ENCODE results near the gene TNFSF18.

The TNFSF18 gene

DNA sequence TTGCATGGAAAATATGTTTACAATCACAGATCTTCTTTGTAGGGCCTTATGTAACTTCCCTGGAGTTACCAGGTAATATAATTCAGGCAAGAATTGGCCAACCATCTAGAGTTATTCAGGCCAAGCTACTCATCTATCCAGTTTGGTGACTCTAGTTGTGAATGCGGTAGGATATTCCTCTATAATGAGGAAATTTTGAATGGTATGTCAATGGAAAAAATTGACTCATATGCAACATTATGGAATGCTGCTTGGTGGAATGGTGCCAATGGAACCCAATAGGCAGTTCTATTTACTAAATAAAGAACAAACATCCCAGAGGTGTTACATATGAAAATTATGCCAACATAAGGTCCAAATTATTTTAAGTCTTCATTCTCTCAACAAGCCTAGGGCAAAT is 5.6 kb upstream of the TNFSF18 start:
- CTCF ChIA-PET: no interaction called here
- Histone ChIP-seq H3K4me1 (ENCODE audit: control insufficient read depth, insufficient read depth, low read length) (peaks cover 7% of the 10 kb centered on the region; the same call in 1 of the 2 replicates), H3K4me3 (ENCODE audit: low read depth, low read length) (no peak overlapping the region), H3K9me3 (ENCODE audit: control insufficient read depth, insufficient read depth, low read depth, low read length) (no peaks in the 10 kb centered on the region), H3K27ac (ENCODE audit: extremely low read depth, low read depth, low read length) (no peak overlapping the region), H3K36me3 (ENCODE audit: control insufficient read depth in 2 of 2, insufficient read depth in 1 of 2, low read length in 2 of 2) (no peaks in the 10 kb centered on the region)
- POLR2A ChIA-PET: no interaction called here
- TF ChIP-seq ZNF558 (tag by site-specific recombination; IDR thresholded peaks at IDR 0.05): no peak
- TF ChIP-seq HOXD13 (CRISPR knock-in tag; IDR thresholded peaks at IDR 0.05; ENCODE audit: borderline replicate concordance): no peak
- TF ChIP-seq, protein P1, sequence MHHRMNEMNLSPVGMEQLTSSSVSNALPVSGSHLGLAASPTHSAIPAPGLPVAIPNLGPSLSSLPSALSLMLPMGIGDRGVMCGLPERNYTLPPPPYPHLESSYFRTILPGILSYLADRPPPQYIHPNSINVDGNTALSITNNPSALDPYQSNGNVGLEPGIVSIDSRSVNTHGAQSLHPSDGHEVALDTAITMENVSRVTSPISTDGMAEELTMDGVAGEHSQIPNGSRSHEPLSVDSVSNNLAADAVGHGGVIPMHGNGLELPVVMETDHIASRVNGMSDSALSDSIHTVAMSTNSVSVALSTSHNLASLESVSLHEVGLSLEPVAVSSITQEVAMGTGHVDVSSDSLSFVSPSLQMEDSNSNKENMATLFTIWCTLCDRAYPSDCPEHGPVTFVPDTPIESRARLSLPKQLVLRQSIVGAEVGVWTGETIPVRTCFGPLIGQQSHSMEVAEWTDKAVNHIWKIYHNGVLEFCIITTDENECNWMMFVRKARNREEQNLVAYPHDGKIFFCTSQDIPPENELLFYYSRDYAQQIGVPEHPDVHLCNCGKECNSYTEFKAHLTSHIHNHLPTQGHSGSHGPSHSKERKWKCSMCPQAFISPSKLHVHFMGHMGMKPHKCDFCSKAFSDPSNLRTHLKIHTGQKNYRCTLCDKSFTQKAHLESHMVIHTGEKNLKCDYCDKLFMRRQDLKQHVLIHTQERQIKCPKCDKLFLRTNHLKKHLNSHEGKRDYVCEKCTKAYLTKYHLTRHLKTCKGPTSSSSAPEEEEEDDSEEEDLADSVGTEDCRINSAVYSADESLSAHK (tag by site-specific recombination; IDR thresholded peaks at IDR 0.05): no peak
- TF ChIP-seq KLF1 (tag by site-specific recombination; IDR thresholded peaks at IDR 0.05): no peak
- no peak for TF ChIP-seq ZSCAN4 (tag by site-specific recombination; IDR thresholded peaks at IDR 0.05)
- TF ChIP-seq TRIM28 (IDR thresholded peaks at IDR 0.05; ENCODE audit: borderline replicate concordance, low read length): no peak
- TF ChIP-seq ZNF146 (tag by site-specific recombination; IDR thresholded peaks at IDR 0.05): no peak
- TF ChIP-seq, protein P2, sequence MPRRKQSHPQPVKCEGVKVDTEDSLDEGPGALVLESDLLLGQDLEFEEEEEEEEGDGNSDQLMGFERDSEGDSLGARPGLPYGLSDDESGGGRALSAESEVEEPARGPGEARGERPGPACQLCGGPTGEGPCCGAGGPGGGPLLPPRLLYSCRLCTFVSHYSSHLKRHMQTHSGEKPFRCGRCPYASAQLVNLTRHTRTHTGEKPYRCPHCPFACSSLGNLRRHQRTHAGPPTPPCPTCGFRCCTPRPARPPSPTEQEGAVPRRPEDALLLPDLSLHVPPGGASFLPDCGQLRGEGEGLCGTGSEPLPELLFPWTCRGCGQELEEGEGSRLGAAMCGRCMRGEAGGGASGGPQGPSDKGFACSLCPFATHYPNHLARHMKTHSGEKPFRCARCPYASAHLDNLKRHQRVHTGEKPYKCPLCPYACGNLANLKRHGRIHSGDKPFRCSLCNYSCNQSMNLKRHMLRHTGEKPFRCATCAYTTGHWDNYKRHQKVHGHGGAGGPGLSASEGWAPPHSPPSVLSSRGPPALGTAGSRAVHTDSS (tag by site-specific recombination; IDR thresholded peaks at IDR 0.05): no peak

DNA sequence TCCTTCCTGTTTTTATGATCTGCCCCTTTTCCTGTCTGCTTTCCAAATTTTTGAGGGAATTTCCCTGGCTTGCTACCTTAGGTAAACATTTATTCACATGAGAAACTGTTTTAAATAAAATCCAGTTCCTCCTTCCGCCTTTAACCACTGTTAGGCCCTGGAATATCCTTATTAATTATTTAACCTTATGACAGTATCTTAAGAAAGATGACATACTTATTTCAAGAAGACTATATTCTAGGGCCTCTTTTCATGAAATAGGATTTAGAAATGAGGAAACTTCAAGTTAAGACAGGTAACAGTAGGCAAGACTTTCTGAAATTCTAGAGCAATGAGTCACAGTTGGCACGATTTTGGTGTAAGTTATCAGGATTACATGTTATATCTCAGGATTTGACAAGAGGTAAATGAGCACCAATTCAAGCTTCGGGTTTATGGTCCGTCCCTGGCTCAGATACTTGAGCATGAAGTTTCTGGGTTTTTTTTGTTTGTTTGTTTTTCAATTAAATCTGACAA is 2.0 kb upstream of the TNFSF18 start:
- no peaks in the 10 kb centered on the region for H3K36me3 ChIP-seq (ENCODE audit: control insufficient read depth in 2 of 2, insufficient read depth in 1 of 2, low read length in 2 of 2)
- H3K4me3 ChIP-seq (ENCODE audit: low read depth, low read length): no peak overlapping the region
- no peak overlapping the region for H3K27ac ChIP-seq (ENCODE audit: extremely low read depth, low read depth, low read length)
- H3K9me3 ChIP-seq (ENCODE audit: control insufficient read depth, insufficient read depth, low read depth, low read length): no peaks in the 10 kb centered on the region
- CTCF ChIA-PET: no interaction called here
- peaks cover 14% of the 10 kb centered on the region; the same call in 1 of the 2 replicates for H3K4me1 ChIP-seq (ENCODE audit: control insufficient read depth, insufficient read depth, low read length)
- POLR2A ChIA-PET: no interaction called here
- TF ChIP-seq OSR2 (tag by site-specific recombination; IDR thresholded peaks at IDR 0.05): peak; percentile 54; the same call in 1 of the 2 replicates
- no peak for TF ChIP-seq ZNF37A (tag by site-specific recombination; IDR thresholded peaks at IDR 0.05)
- no peak for TF ChIP-seq ZBTB44 (tag by site-specific recombination; IDR thresholded peaks at IDR 0.05)
- no peak for TF ChIP-seq KLF9 (tag by site-specific recombination; IDR thresholded peaks at IDR 0.05; ENCODE audit: low read depth)
- TF ChIP-seq ZBTB49 (tag by site-specific recombination; IDR thresholded peaks at IDR 0.05; ENCODE audit: low read depth): no peak
- TF ChIP-seq IKZF3 (tag by site-specific recombination; IDR thresholded peaks at IDR 0.05): no peak
- no peak for TF ChIP-seq HOXD13 (CRISPR knock-in tag; IDR thresholded peaks at IDR 0.05; ENCODE audit: borderline replicate concordance)
- TF ChIP-seq, protein P3, sequence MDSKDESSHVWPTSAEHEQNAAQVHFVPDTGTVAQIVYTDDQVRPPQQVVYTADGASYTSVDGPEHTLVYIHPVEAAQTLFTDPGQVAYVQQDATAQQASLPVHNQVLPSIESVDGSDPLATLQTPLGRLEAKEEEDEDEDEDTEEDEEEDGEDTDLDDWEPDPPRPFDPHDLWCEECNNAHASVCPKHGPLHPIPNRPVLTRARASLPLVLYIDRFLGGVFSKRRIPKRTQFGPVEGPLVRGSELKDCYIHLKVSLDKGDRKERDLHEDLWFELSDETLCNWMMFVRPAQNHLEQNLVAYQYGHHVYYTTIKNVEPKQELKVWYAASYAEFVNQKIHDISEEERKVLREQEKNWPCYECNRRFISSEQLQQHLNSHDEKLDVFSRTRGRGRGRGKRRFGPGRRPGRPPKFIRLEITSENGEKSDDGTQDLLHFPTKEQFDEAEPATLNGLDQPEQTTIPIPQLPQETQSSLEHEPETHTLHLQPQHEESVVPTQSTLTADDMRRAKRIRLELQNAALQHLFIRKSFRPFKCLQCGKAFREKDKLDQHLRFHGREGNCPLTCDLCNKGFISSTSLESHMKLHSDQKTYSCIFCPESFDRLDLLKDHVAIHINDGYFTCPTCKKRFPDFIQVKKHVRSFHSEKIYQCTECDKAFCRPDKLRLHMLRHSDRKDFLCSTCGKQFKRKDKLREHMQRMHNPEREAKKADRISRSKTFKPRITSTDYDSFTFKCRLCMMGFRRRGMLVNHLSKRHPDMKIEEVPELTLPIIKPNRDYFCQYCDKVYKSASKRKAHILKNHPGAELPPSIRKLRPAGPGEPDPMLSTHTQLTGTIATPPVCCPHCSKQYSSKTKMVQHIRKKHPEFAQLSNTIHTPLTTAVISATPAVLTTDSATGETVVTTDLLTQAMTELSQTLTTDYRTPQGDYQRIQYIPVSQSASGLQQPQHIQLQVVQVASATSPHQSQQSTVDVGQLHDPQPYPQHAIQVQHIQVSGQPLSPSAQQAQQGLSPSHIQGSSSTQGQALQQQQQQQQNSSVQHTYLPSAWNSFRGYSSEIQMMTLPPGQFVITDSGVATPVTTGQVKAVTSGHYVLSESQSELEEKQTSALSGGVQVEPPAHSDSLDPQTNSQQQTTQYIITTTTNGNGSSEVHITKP (tag by site-specific recombination; IDR thresholded peaks at IDR 0.05): peak; percentile 53; the same call in 1 of the 2 replicates
- no peak for TF ChIP-seq ZNF660 (tag by site-specific recombination; IDR thresholded peaks at IDR 0.05)
- no peak for TF ChIP-seq YY1 (tag by site-specific recombination; IDR thresholded peaks at IDR 0.05)
- peak; percentile 59 for TF ChIP-seq ZNF843 (tag by site-specific recombination; IDR thresholded peaks at IDR 0.05)
- no peak for TF ChIP-seq MEIS1 (CRISPR knock-in tag; IDR thresholded peaks at IDR 0.05; ENCODE audit: borderline replicate concordance)
- TF ChIP-seq, protein P4, sequence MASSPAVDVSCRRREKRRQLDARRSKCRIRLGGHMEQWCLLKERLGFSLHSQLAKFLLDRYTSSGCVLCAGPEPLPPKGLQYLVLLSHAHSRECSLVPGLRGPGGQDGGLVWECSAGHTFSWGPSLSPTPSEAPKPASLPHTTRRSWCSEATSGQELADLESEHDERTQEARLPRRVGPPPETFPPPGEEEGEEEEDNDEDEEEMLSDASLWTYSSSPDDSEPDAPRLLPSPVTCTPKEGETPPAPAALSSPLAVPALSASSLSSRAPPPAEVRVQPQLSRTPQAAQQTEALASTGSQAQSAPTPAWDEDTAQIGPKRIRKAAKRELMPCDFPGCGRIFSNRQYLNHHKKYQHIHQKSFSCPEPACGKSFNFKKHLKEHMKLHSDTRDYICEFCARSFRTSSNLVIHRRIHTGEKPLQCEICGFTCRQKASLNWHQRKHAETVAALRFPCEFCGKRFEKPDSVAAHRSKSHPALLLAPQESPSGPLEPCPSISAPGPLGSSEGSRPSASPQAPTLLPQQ (tag by site-specific recombination; IDR thresholded peaks at IDR 0.05): no peak
- TF ChIP-seq KLF16 (tag by site-specific recombination; IDR thresholded peaks at IDR 0.05): no peak

All from HEK293 (cell line).